Neural cell (in vitro differentiated cells): ENCODE measurements around the gene PDE1C.

Experiments used
- CTCF ChIP-seq: fragments of 450-650 bp; IDR thresholded peaks from 2 replicates; pipeline ENCODE4 v1.5.1; 2014; ENCODE audit warnings: antibody characterized with exemption, mild to moderate bottlenecking, moderate library complexity; ENCODE audit not compliant: poor library complexity, severe bottlenecking
- EP300 ChIP-seq: fragments of 450-650 bp; conservative IDR thresholded peaks from 2 replicates; pipeline ENCODE4 v1.6.1; 2014; ENCODE audit warnings: antibody characterized with exemption, mild to moderate bottlenecking, moderate library complexity; ENCODE audit not compliant: poor library complexity, severe bottlenecking
- EZH2 ChIP-seq: fragments of 200-600, 300-800 bp; shearing (Covaris generic), sonication (generic); IDR thresholded peaks from 2 replicates; pipeline ENCODE4 v1.6.1; 2014; ENCODE audit warnings: antibody characterized with exemption, low read length, borderline replicate concordance, mild to moderate bottlenecking; ENCODE audit not compliant: insufficient read depth, poor library complexity, severe bottlenecking

- TF ChIP-seq CTCF (no peak), EP300 (no peak), EZH2 (no peak)
Measured at GRCh38 chr7:32104766-32105165, 34.6 kb upstream of the PDE1C start.
